Astrocyte (in vitro differentiated cells and primary cell): ENCODE results near the gene BMPER. TPM values are rescaled to one million over a fixed set of nuclear protein-coding genes. Genes with fewer than 3 reads are reported as not detected.

ENCODE experiments used
- DNase-seq: peaks from one replicate; pipeline ENCODE4 v3.0.0-alpha.2; 2010; ENCODE audit warnings: low read depth
- FAIRE-seq: peaks from 2 replicates; lab custom pipeline; 2011; peaks lifted over from hg19 to GRCh38; lab: Jason Lieb, UNC
- H2AFZ ChIP-seq: 2 replicates; pipeline ENCODE4 v1.6.0; 2012; ENCODE audit warnings: low read depth, low read length, inconsistent platforms
- H3K27ac ChIP-seq: 2 replicates; pipeline ENCODE4 v1.5.1; 2011; ENCODE audit warnings: low read depth, low read length, inconsistent platforms
- H3K27me3 ChIP-seq: 2 replicates; pipeline ENCODE4 v1.6.0; 2011; ENCODE audit warnings: low read length, inconsistent platforms; ENCODE audit not compliant: insufficient read depth
- H3K36me3 ChIP-seq: 2 replicates; pipeline ENCODE4 v1.5.1; 2011; ENCODE audit warnings: low read length, inconsistent platforms; ENCODE audit not compliant: insufficient read depth
- H3K4me1 ChIP-seq: 2 replicates; pipeline ENCODE4 v1.5.1; 2011; ENCODE audit warnings: low read length, inconsistent platforms; ENCODE audit not compliant: insufficient read depth
- H3K4me2 ChIP-seq: 2 replicates; pipeline ENCODE4 v1.6.0; 2012; ENCODE audit warnings: low read length, inconsistent platforms
- H3K4me3 ChIP-seq: 2 replicates; pipeline ENCODE4 v1.5.1; 2011; ENCODE audit warnings: low read depth, mild to moderate bottlenecking, low read length, inconsistent platforms; ENCODE audit not compliant: insufficient read depth
- H3K79me2 ChIP-seq: 2 replicates; pipeline ENCODE4 v1.6.0; 2012; ENCODE audit warnings: mild to moderate bottlenecking, low read length, inconsistent platforms; ENCODE audit not compliant: insufficient read depth
- H3K9ac ChIP-seq: 2 replicates; pipeline ENCODE4 v1.6.0; 2012; ENCODE audit warnings: mild to moderate bottlenecking, low read length, inconsistent platforms
- H3K9me3 ChIP-seq: 2 replicates; pipeline ENCODE4 v1.5.1; 2012; ENCODE audit warnings: low read depth, mild to moderate bottlenecking, low read length, inconsistent platforms; ENCODE audit not compliant: insufficient read depth
- H4K20me1 ChIP-seq: 2 replicates; pipeline ENCODE4 v1.6.0; 2012; ENCODE audit warnings: low read length, inconsistent platforms; ENCODE audit not compliant: insufficient read depth
- H3K27ac Mint-ChIP-seq: one replicate; pipeline ENCODE4 v1.8.0; 2021; ENCODE audit warnings: mild to moderate bottlenecking, mixed read lengths; ENCODE audit not compliant: unreplicated experiment
- H3K27me3 Mint-ChIP-seq: one replicate; pipeline ENCODE4 v1.8.0; 2021; ENCODE audit warnings: low read depth, mixed read lengths; ENCODE audit not compliant: unreplicated experiment
- H3K36me3 Mint-ChIP-seq: one replicate; pipeline ENCODE4 v1.8.0; 2021; ENCODE audit warnings: low read depth, mixed read lengths; ENCODE audit not compliant: unreplicated experiment
- H3K4me1 Mint-ChIP-seq: one replicate; pipeline ENCODE4 v1.8.0; 2021; ENCODE audit warnings: low read depth, mixed read lengths; ENCODE audit not compliant: unreplicated experiment
- H3K4me3 Mint-ChIP-seq: one replicate; pipeline ENCODE4 v1.8.0; 2021; ENCODE audit warnings: mild to moderate bottlenecking, moderate library complexity, mixed read lengths; ENCODE audit not compliant: unreplicated experiment
- H3K9me3 Mint-ChIP-seq: one replicate; pipeline ENCODE4 v1.8.0; 2021; ENCODE audit warnings: mild to moderate bottlenecking, mixed read lengths; ENCODE audit not compliant: unreplicated experiment
- CTCF ChIP-seq: IDR thresholded peaks from 2 replicates; pipeline ENCODE4 v1.5.1; 2011; ENCODE audit warnings: low read depth, mild to moderate bottlenecking, inconsistent platforms, low read length, moderate library complexity; ENCODE audit not compliant: insufficient read depth
- EZH2 ChIP-seq: IDR thresholded peaks from 2 replicates; pipeline ENCODE4 v1.6.1; 2012; ENCODE audit warnings: mild to moderate bottlenecking, low read length, inconsistent platforms; ENCODE audit not compliant: insufficient read depth
- total RNA-seq: library from RNA; stranded (reverse); gene quantifications from 2 replicates; pipeline ENCODE4 v1.2.1, GENCODE V29; 2021

Gene BMPER
- total RNA-seq, 1 donor from 2014 or later: 4.4 TPM

GRCh38 chr7:34026481-34027190 lies 121.3 kb downstream of the BMPER start:
- H3K4me1 Mint-ChIP-seq: peaks cover 3% of the 10 kb centered on the region
- no peaks in the 10 kb centered on the region for H3K4me1 ChIP-seq
- H2AFZ ChIP-seq: no peak overlapping the region
- no peak overlapping the region for H3K4me2 ChIP-seq
- H4K20me1 ChIP-seq: no peaks in the 10 kb centered on the region
- H3K27ac ChIP-seq: no peak overlapping the region
- H3K27ac Mint-ChIP-seq: no peak overlapping the region
- no peaks in the 10 kb centered on the region for H3K27me3 Mint-ChIP-seq
- H3K9me3 Mint-ChIP-seq: peaks cover 2% of the 10 kb centered on the region
- H3K79me2 ChIP-seq: no peaks in the 10 kb centered on the region
- TF ChIP-seq CTCF (no peak), EZH2 (no peak)
- H3K9ac ChIP-seq: no peak overlapping the region
- no peaks in the 10 kb centered on the region for H3K36me3 Mint-ChIP-seq
- H3K27me3 ChIP-seq: no peaks in the 10 kb centered on the region
- H3K9me3 ChIP-seq: no peaks in the 10 kb centered on the region
- no peak overlapping the region for H3K4me3 ChIP-seq
- FAIRE-seq (no peak), DNase-seq (no peak)
- H3K36me3 ChIP-seq: no peaks in the 10 kb centered on the region
- no peak overlapping the region for H3K4me3 Mint-ChIP-seq

- no peak overlapping the region for H3K27ac ChIP-seq
- FAIRE-seq: no peak
- H3K9me3 Mint-ChIP-seq: no peaks in the 10 kb centered on the region
Observed at GRCh38 chr7:34031156-34031555, 125.8 kb downstream of the BMPER start.

More at GRCh38 chr7:34031156-34031555, 125.8 kb downstream of the BMPER start:
- H3K4me1 Mint-ChIP-seq: peaks cover 4% of the 10 kb centered on the region
- Histone ChIP-seq H3K4me1 (peaks cover 5% of the 10 kb centered on the region), H3K9me3 (no peaks in the 10 kb centered on the region), H3K79me2 (no peaks in the 10 kb centered on the region), H3K27me3 (no peaks in the 10 kb centered on the region), H3K4me2 (no peak overlapping the region), H3K9ac (no peak overlapping the region), H2AFZ (no peak overlapping the region), H3K36me3 (no peaks in the 10 kb centered on the region), H4K20me1 (no peaks in the 10 kb centered on the region), H3K4me3 (no peak overlapping the region)
- H3K27ac Mint-ChIP-seq: no peak overlapping the region
- no peak for DNase-seq
- no peak overlapping the region for H3K4me3 Mint-ChIP-seq
- no peaks in the 10 kb centered on the region for H3K36me3 Mint-ChIP-seq
- TF ChIP-seq EZH2 (no peak), CTCF (no peak)
- no peaks in the 10 kb centered on the region for H3K27me3 Mint-ChIP-seq
